Stimulated activated naive CD4-positive, alpha-beta T cell treated with Interleukin-2 at 50 U/mL for 16 hours (primary cell): ENCODE measurements around the gene VAV2.

ENCODE experiments used
- DNase-seq: peaks from one replicate; lab custom pipeline; 2025; lab: John Stamatoyannopoulos, UW

The VAV2 gene

DNA sequence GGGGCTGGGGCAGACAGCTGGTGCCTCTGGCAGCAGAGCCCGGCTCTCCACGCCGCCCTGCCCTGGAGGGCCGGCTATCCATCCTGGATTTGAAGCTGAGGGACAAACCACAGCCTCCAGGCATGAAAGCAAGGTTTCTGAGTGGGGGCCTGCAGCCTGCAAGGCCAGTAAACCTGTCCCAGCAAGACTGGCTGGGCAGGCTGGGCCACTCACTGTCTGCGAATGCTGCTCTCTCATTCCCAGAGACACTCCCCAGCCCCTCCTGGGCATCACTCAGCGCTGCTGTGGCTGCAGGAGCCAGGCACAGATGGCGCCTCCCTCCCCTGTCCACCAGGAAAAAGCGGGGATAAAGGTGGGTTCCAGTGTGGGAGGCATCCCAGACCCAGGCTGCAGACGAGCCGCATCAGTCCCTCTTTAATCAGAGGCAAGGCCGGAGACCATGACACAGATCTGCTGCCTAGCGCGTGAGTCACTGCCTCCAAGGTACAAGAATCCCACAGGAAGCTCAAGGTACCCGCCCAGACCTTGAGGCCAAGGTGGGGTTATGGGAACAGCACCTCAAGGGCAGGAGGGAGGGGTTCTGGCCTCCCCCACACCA lies 118.0 kb downstream of the VAV2 start:
- DNase-seq: no peak

DNA sequence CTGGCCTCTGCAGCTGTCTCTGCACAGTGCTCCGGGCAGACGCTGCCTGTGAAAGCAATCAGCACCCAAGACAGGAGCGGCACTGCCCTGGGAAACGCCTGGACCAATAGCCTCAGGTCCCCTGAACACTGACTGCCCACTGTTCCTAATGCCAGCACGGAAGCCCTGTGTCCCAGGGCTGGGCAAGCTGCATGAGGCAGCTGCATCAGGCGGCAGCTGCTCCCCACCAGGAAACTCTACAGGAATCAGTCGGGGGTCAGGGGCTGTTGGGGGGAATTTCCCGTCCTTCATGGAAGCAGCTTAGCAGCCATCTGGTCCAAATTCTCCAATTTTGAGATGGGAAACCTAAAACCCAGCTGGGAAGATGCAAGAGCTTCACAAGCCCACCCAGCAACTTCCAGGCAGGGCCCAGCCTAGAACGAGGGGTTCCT lies 118.6 kb downstream of the VAV2 start:
- DNase-seq: no peak

DNA sequence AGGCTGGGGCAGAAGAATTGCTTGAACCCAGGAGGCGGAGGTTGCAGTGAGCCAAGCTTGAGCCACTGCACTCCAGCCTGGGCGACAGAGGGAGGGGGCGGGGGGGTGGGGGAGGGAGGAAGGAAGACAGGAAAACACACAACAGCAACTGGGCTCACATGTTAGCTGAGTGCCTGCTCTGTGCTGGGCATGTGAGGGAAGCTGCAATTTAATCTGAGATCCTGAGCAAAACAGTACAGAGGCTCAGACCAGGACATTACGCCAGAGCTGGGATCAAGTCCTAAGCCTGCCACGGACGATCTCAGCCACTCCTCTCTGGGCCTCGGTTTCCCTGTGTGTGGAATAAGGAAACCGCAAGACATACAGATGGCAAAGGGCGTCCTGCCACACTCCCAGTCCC lies 119.1 kb downstream of the VAV2 start:
- DNase-seq: no peak

DNA sequence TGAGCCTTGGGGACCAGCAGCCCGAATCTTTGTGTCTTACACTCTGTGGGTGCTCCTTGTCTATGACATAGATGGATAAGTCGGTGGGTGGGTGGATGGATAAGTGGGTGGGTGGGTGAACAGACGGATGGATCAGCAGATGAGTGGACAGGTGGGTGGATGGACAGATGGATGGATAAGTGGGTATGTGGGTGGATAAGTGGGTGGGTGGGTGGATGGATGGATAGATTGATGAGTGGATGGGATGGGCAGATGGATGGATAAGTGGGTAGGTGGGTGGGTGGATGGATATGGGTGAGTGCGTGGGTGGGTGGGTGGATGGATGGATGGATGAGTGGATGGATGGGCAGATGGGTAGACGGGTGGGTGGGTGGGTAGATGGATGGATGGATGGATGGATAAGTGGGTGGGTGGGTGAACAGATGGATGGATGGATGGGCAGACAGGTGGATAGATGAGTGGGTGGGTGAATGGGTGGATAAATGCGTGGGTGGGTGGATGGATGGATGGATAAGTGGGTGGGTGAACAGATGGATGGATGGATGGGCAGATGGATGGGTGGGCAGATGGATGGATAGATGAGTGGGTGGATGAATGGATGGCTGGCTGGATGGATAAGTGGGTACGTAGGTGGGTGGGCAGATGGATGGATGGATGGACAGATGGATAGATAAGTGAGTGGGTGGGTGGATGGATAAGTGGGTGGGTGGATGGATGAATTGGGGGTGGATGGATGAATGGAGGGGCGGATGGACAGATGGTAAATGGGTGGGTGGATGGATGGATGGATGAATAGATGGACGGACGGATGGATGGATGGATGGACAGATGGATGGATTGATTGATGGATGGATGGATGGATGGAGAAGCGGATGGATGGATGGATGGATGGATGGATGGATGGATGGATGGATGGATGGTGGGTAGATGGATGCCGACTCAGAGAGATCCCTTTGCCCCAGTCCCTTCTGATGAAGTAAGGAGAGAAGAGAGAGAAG lies 121.2 kb downstream of the VAV2 start:
- no peak for DNase-seq

DNA sequence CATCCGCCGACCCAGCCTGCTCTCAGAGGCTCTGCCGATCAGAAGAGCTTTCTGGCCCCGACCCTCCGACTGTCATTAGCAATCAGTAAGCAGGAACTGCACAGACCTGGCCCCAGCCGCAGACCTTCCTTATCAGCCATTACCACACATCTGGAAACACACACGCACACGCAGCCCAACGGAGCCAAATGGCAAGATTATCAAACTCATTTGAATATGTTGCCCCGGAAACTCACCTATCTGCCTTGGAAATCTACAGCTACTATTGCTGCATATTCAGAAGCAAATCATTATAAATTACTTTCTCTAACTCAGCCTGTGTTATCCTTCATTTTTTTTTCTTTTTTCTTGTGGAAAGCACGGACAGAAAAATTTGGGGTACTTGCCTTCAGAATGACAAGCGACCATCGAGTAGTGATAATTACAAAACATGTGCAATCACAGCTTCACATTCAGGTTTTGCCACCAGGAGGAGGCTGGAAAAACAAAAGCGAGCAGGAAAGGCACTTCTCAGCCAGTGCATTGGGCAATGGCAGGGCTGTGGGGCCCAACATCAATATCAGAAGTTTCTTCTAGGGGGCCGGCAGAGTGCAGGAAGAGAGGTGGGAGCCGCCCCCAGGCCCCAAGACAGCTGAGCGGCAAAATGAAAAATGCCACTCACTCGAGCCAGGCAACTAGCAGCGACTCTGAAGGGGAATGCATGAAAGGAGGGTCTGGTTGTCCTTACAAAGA lies 122.3 kb downstream of the VAV2 start:
- peak; percentile 4 for DNase-seq

DNA sequence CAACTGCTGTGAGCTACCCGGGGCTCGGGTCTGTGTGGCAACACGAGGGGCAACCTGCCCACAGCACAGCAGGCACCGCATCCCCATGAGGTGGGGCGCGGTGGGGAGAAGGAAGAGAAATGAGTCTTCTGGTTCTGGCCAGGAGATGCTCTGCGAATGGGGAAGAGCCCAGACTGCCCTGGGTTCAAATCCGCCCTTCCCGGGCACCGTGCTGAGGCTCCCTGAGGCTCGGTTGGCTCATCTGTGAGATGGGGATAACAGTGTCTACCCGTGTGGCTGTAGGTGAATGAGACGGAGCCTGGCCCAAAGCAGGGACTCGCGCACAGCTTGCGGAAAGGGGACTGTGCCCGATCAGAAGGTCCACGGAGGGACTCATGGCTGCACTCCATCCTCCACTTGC lies 123.9 kb downstream of the VAV2 start:
- no peak for DNase-seq

DNA sequence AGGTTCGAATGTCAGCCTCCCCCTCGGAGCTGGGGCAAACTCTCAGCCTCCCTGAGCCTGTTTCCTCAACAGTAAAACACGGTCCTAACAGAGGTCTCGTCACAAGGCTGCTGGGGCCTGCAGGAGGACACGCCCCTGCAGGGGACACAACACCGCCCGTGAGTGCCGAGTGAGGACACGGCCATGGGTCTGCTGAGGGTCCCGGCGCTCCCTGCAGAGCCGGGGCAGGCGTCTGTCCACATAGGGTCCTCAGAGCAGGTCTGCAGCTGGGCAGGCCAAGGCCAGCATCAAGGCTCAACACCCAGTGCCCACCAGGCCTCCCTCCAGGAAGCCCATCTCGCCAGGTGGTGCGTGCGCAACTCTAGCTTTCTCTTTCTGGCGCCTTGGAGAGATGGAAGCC lies 125.2 kb downstream of the VAV2 start:
- no peak for DNase-seq

DNA sequence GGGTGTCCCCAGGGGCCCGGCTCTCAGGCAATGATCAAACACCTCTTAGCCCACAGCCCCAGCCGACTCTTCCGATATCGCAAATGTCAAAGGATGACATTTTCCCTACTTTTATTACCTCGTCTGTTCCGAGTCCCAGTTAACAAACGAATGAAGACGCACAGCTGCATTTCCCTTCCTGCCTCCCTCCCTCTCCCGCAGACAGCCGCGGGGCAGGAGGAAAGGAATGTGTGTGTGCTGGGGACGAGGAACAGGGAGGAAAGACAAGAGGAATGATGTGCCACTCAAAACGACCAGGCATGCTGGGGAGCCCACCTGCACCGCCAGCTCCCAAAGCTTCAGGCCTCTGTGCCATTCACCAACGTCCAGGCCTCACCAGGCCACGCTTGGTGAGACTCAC lies 128.1 kb downstream of the VAV2 start:
- DNase-seq: no peak

DNA sequence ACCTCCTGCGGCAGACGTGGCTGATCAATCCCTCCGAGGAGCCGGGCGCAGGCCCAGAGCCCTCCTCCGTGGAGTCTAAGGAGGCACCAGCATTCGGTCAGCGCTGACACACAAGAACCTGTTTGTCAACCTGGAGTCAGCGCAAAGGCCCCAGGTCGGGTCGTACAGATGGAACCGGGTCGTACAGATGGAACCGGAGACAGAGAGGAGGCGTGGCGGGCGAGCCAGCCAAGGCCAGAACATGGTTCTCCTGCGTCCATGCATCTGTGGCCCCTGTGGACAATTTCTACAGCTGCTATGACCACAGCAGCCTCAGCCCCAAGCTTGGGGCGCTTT lies 128.9 kb downstream of the VAV2 start:
- no peak for DNase-seq

DNA sequence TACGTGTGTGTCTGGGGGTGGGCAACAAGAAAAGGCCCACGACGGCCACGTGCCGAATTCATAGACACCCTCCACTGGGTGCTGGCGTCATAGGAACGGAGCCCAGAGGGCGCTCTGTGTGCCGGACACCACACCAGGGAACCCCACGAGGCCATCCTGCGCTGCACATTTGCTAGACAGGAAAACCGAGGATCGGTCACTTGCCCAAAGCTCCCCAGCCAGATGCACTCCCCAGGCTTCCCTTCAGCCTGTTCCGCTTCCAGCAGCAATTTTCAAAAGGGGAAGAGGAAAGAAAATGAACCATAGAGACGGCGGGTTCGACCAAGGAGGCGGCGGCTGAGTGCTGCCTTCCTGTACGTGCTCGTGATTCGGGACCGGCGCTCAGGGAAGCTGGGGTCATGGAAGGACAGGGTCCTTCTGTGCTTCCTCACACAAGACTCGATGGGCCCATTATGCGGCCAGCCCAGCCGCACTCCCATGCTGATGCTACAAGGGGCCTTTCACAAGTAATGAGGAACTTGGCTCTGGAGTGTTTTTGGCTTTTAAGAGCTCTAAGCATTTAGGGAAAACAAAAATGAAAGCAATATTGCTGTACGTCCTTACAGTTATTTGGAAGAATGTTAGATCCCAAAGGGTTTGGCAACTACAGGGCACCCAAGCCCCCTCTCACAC lies 129.4 kb downstream of the VAV2 start:
- DNase-seq: no peak

DNA sequence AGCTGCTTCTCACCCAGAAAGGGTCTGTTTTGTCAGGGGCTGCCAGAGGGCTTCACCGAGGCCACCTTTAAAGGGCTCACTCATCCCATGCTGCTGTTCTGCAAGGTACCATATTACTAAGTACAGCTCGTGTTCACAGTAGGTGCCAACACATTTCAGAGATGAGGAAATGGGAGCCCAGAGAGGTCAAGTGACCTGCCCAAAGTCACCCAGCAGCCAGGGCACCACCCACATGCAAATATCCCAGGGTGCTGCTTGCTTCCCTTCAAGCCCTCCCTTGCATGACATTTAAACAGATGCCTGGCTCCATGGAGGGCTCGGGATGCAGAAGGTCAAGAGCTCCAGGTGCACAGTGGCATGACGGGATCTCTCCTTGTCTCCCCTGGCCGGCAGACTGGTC lies 130.4 kb downstream of the VAV2 start:
- DNase-seq: no peak

DNA sequence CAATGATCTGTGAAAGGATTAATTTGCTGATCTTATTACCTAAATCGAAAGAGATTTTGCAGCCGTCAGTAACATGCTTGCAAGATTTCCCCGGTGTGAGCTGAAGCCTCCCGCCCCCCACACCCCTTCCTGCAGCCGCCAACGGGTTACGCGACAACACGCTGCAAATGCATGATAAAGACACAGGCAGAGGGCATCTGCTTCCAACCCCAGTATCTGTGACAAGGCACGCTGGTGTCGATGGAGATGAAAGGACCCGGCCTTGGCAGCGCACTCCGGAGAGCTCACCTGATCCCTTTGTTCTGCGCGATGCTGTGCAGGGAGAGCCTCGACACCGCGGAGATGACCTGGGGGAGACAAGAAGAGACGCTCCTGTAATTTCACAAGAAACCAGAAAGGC lies 131.0 kb downstream of the VAV2 start:
- no peak for DNase-seq

DNA sequence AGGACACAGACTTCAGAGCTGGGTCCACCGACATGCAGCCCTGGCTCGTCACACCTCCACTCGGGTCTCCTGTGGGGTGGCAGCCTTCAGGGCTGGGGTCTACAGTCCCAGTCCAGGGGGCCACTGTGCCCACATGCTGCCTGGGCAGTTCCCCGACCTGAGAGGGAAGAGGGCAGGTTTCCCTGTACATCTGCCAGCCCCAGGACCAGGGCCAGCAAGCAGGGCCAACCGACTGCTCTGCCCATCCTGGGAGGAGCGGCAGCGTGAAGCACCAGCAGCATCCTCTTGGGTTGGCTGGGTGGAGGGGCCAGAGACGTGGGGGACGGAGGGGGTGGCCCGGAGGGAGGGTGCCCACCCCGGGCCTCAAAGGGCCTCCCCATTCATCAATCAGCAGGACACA lies 133.4 kb downstream of the VAV2 start:
- no peak for DNase-seq

DNA sequence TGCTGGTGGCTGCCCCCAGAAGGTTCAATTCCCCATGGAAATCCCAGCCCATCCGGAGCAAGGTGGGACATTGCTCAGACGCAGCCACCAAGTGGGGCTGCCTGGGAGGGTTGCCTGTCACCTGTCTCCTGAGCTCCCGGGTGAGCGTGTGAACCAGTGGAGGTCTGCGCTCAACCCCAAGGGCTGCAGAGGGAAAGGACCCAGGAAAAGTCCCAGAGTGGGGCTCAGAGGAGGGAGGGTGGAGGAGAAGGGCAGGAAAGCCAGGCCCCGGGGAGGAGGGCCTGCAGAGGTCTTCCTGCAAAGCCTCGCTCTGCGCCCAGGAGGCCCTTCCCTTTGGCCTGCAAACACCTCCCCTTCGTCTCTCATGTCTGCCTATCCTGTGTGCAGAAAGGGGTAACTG lies 134.5 kb downstream of the VAV2 start:
- no peak for DNase-seq

DNA sequence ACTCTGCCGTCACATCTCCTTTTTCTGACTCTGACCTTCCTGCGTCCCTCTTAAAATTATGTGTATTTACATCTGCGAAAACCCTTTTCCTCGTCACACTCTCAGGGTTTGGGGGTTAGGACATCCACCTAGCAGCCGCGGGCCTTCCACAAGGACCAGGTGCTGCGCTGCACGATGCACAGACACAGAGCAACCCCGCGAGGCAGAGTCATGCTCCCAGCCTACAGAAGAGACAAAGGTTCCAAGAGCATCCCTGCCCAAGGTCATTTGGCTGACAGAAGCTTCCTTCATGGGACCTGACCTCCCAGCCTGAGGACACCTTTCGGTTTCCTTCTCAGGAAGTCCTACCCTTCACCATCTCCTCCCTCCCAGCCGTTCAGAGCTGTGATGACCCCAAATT lies 135.3 kb downstream of the VAV2 start:
- DNase-seq: no peak

DNA sequence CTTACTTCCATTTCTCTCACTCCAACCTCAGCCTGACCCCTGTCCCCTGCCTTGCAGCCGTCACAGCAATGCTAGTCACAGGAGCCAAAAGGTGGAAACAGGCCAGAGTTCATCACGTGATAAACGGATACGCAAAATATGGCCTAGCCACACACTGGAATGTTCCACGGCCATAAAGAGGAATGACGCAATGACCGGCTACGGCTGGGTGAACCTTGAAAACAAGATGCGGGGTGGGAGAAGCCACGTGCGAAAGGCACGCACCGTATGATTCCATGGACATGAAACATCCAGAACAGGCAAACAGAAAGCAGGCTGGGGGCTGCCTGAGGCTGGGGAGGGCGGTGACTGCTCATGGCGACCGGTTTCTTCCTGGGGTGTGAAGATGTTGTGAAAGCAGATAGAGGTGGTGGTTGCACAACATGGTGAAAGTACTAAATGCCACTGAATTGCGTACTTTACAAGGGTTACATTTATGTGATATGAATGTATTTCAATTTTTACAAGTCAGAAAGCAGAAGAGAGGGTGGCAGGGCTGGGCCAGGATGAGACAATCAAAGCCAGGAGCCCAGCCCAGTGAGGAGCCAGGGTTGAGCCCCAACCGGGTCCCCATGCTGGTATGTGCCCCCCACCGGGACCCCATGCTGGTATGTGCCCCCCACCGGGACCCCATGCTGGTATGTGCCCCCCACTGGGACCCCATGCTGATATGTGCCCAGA lies 136.2 kb downstream of the VAV2 start:
- DNase-seq: no peak

DNA sequence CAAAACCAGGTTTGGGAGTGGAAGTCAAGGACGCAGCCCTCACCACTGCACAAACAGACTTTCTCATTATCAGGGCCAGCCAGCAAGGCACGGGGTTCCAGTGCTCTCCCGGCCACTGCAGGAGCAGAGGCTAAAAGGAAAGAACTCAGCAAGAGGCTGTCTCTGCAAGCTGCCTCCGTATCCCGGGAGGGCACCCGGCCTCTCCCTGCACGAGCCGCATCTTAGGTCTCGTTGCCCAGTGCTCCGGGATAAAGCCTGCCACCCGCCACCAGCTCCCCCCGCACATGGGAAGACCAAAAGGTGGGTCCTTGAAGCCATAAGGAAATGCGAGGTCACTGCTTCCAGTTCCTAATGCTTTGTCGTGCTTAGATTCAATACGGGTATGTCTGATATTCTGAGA lies 136.8 kb downstream of the VAV2 start:
- no peak for DNase-seq

DNA sequence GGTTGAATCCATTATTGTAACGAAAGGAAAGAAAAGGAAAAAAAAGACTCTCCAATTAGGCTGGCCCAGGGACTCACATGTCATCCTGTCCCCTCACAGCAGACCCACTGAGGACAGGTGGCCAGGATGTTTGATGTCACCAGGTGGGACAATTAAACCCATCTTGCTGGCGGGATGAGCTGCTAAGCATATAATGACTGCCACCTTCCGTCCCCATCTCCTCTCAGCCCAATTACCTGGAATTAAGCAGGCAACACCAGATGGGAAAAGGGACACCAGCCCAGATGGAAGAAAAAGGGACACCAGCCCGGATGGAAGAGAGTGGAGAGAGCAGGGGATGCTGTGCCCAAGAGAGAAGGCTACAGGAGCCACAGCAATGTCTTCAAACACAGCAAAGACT lies 137.4 kb downstream of the VAV2 start:
- DNase-seq: no peak

DNA sequence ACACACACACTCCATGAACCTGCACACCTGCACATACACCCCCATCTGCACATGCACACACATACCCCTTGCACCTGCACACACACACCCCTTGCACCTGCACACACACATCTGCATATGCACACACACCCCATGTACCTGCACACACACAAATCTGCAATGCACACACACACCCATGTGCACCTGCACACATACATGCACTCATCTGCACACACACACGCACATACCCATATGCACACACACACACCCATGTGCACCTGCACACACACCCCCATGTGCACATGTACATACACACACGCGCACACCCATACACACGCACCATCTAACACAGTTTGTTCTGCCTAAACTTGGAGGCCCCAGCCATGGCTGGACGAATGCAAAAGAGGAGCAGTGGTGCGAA lies 138.1 kb downstream of the VAV2 start:
- no peak for DNase-seq

DNA sequence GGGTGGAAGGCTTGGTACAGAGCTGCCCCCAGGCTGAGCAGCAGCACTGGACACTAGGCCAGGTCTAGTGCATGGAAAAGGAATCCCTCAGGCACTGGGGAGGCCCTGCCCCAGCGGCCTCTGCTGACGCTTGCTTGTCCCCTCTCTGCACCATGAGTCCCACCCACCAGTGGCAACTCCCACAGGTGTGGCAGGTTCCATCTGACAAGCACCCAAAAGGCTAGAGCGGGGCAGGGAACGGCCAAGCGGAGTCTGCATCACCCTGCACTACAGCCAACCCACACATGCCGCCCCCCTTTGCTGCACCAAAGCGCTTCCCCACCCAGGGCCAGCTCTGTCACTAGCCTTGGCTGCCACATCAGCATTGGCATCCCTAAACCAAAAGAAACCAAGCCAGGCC lies 138.8 kb downstream of the VAV2 start:
- DNase-seq: no peak

DNA sequence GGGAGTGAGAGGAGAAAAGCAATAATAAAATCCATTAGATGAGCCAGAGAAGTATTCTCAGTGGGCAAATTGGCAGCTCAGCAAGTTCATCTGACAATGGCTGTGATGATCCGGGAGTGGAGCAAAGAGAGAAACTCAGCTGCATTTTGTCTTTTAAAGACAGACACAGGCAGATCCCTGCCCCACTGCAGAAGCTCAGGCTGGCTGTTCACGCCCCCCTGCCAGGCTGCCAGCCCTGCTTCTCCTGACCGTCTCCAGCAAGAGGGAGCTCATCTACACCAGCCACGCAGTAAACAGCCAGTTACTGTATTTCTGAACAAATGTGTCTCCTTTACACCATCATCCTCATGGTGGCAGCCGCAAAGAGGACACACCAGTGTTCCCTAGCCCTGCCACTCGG lies 139.7 kb downstream of the VAV2 start:
- no peak for DNase-seq

DNA sequence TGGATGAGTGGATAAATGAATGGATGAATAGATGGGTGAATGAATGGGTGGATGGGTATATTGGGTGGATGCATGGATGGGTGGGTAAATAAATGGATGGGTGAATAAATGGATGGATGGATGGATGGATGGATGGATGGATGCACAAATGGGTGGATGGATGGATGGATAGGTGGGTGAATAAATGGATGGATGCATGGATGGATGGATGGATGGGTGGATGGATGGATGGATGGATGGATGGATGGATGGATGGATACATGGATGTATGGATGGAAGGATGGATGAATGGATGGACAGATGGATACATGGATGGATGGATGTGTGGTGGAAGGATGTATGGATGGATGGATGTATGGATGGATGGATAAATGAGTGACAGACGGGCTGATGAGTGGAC lies 140.4 kb downstream of the VAV2 start:
- no peak for DNase-seq
